AG04450 (cell line): ENCODE measurements around the gene PLEKHH1. TPM values are rescaled to one million over a fixed set of nuclear protein-coding genes. Genes with fewer than 3 reads are reported as not detected.

Source experiments
- CTCF ChIA-PET: fragments of 300-600, 350-600 bp; formaldehyde crosslinking; extraction: SDS; loops from one replicate; lab custom pipeline; 2022; ENCODE audit warnings: antibody characterized with exemption, inconsistent platforms; lab: Charles Lee
- POLR2A ChIA-PET: fragments of 350-600 bp; formaldehyde crosslinking; extraction: SDS; loops from one replicate; lab custom pipeline; 2021; ENCODE audit warnings: antibody characterized with exemption, inconsistent platforms; lab: Yijun Ruan, JAX
- DNase-seq: peaks from one replicate; pipeline ENCODE4 v3.0.0-alpha.2; 2011; ENCODE audit warnings: low read depth, low spot score
- H3K27ac ChIP-seq: one replicate; pipeline ENCODE4 v1.5.1; 2012; ENCODE audit warnings: low read depth, low read length, control low read depth
- H3K27me3 ChIP-seq: one replicate; pipeline ENCODE4 v1.6.0; 2012; ENCODE audit warnings: low read length; ENCODE audit not compliant: control insufficient read depth, insufficient read depth
- H3K4me3 ChIP-seq: 2 replicates; pipeline ENCODE4 v1.5.1; 2011; ENCODE audit warnings: mild to moderate bottlenecking, low read depth, low read length, control low read depth
- H3K9me3 ChIP-seq: 2 replicates; pipeline ENCODE4 v1.5.1; 2012; ENCODE audit warnings: low read length; ENCODE audit not compliant: control insufficient read depth, insufficient read depth
- CTCF ChIP-seq: IDR thresholded peaks from 2 replicates; pipeline ENCODE4 v1.5.1; 2011; ENCODE audit warnings: low read depth, low read length, control low read depth, inconsistent platforms
- polyA plus RNA-seq: library from polyadenylated mRNA; depleted of rRNA; stranded (reverse); fragments of >200 nt; gene quantifications from 2 replicates; pipeline ENCODE4 v1.2.3, GENCODE V29; 2011

The PLEKHH1 gene
- polyA plus RNA-seq, 1 experiment, result 0.19 TPM

GRCh38 chr14:67523764-67524633, 9.1 kb upstream of the PLEKHH1 start:
- H3K4me3 ChIP-seq, result no peak overlapping the region
- ChIA-PET CTCF (interaction anchor here (3.8 kb wide), 1 partner anchor 181 kb away, joined by 42 read pairs; no protein-coding TSS in a partner anchor), POLR2A (no interaction called here)
- no peak overlapping the region for H3K27ac ChIP-seq
- TF ChIP-seq CTCF, result no peak
- peaks cover 41% of the 10 kb centered on the region for H3K27me3 ChIP-seq
- no peak for DNase-seq
- H3K9me3 ChIP-seq, result no peaks in the 10 kb centered on the region

GRCh38 chr14:67524634-67524963, 8.5 kb upstream of the PLEKHH1 start:
- H3K9me3 ChIP-seq, result no peaks in the 10 kb centered on the region
- ChIA-PET POLR2A (no interaction called here), CTCF (interaction anchor here (3.8 kb wide), 1 partner anchor 180 kb away, joined by 42 read pairs; no protein-coding TSS in a partner anchor)
- no peak overlapping the region for H3K4me3 ChIP-seq
- DNase-seq, result no peak
- no peak overlapping the region for H3K27ac ChIP-seq
- peaks cover 45% of the 10 kb centered on the region for H3K27me3 ChIP-seq
- no peak for TF ChIP-seq CTCF

GRCh38 chr14:67525389-67525788, 7.7 kb upstream of the PLEKHH1 start:
- CTCF ChIA-PET, result interaction anchor here (0.6 to 3.8 kb wide), 15 partner anchors 9 to 180 kb away, joined by 3 to 55 read pairs (median 10); partner anchors contain the start of gene PIGH
- no peak for DNase-seq
- POLR2A ChIA-PET, result no interaction called here
- no peak for TF ChIP-seq CTCF
- H3K4me3 ChIP-seq, result no peak overlapping the region
- no peak overlapping the region for H3K27ac ChIP-seq
- H3K9me3 ChIP-seq, result no peaks in the 10 kb centered on the region
- peaks cover 44% of the 10 kb centered on the region for H3K27me3 ChIP-seq

GRCh38 chr14:67526181-67526580, 6.9 kb upstream of the PLEKHH1 start:
- ChIA-PET POLR2A (no interaction called here), CTCF (interaction anchor here (0.6 to 3.8 kb wide), 27 partner anchors 9 to 179 kb away, joined by 3 to 55 read pairs (median 6); partner anchors contain the start of genes PIGH and RDH12)
- Histone ChIP-seq H3K9me3 (no peaks in the 10 kb centered on the region), H3K27ac (no peak overlapping the region), H3K4me3 (no peak overlapping the region), H3K27me3 (peaks cover 43% of the 10 kb centered on the region)
- no peak for TF ChIP-seq CTCF
- no peak for DNase-seq
